Globus pallidus (tissue), 1 donor: Measurements from ENCODE around the gene PCDH1.

Experiments
- DNase-seq: peaks from one replicate; pipeline ENCODE4 v3.0.0-alpha.2; 2015; ENCODE audit warnings: low spot score

The PCDH1 gene

GRCh38 chr5:141807732-141808131 lies 70.5 kb downstream of the PCDH1 start:
- no peak for DNase-seq

DNA sequence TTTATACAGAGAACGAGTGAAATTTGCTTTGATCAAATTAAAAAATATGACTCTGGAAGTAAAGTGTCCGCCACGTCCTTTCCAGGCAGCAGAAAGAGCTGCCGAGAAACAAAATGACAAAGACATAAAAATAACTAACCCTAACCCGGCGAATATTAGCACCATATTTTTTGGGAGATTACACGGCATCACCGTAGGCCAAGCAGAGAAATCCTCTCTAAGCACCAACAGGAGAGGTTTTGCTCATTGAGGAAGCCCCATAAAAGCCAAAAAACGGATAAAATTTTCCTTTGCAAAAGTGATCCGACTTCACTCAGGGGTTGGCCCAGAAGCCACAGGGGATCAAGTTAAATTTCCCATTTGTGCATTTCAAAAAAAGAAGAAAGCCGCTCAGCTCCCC lies 70.9 kb downstream of the PCDH1 start:
- DNase-seq, result no peak

- DNase-seq, result no peak
Measured at GRCh38 chr5:141806626-141807025, 71.6 kb downstream of the PCDH1 start.

DNA sequence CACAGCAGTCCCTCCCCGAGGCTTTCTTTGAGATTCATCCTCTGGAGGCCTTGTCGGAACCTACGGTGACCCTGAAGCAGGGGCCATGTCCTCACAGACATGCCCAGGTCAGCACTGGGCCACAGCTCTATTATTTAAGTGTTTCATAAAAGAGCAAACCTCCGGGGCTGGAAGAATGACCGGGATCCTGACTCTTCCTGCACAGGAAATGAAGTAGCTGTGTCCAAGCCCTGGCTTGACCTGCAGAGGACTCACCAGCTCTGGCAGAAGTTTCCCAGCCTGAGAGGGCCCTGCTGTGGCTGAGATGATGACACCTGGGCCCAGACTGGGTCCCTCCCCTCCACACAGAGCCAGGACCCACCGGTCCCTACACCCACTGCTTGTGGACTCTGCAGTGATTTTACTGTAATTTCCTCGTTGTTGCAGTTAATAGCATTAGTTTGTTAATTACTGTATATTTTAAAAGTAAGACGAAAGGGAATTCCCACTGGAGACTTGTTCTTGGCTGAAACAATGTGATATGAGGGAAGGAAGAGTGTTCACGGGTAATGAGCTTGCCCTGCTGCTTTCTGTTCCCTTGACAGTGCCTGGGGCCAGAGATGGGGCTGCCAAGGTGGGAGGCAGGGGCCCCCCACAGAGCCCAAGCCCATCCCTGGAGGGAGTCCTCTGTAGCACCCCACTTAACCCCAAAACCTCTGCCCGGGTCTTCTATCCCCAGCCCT lies 72.2 kb downstream of the PCDH1 start:
- DNase-seq, result no peak

DNA sequence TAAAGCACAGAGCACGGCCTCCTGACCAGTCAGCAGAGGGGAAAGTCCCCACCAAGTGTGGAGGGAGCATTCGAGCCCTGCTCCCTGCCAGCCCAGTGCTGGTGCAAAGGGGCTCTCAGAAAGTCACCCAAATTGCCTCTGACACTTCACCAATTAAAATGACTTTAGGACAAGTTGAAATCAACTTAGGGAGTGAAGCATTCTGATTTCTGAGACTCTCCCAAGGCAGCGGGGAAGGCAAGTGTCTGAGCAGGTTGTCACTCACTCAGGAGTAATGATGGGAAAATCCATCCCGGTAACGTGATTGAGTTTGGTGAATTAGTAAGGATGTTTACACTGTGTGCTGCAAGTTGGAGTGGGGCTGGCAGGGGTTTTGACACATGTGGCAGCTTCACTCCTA lies 73.7 kb downstream of the PCDH1 start:
- no peak for DNase-seq
